HG03354 (cell line): Measurements from ENCODE around the gene BNIPL.

Source experiments
- ATAC-seq: cut with Tn5 transposase; IDR thresholded peaks from one replicate; pipeline ENCODE4 v1.9.1; 2021; ENCODE audit warnings: mild to moderate bottlenecking; ENCODE audit not compliant: unreplicated experiment, poor library complexity, severe bottlenecking

Gene BNIPL, protein sequence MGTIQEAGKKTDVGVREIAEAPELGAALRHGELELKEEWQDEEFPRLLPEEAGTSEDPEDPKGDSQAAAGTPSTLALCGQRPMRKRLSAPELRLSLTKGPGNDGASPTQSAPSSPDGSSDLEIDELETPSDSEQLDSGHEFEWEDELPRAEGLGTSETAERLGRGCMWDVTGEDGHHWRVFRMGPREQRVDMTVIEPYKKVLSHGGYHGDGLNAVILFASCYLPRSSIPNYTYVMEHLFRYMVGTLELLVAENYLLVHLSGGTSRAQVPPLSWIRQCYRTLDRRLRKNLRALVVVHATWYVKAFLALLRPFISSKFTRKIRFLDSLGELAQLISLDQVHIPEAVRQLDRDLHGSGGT

GRCh38 chr1:151036356-151036755, at the start of gene BNIPL:
Gene BNIPL (plus strand): TSS chr1:151036586. CDS start chr1:151036726, 140 bp downstream.
- ATAC-seq = no peak

DNA sequence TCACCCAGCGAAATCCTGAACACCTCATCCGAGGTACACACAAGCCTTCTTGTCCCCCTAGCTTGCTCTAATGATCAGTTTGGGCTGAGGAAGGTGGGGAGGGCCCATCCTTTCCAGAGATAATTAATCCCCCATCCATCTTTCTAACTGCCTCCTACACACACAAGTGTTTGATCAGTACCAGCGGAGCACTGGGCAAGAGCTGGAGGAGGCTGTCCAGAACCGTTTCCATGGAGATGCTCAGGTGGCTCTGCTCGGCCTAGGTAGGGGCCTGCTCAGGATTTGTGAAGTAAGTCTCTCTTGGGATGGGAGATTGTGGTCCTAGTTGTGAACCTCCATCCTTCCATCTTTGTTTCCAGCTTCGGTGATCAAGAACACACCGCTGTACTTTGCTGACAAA, 48.5 kb upstream of the BNIPL start:
- no peak for ATAC-seq

DNA sequence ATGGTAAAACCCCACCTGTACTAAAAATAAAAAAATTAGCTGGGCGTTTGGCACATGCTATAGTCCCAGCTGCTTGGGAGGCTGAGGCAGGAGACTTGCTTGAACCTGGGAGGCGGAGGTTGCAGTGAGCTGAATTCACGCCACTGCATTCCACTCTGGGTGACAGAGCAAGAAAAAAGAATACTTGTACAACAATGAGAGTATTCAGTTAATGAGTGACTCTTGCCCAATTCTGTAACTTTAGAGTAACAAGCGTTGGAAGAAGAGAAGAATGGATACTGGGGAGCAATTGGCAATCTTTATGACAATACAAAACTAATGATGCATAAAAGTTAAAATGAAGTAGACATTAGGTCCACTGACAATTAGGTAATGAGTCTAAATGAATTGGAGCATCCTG, 43.8 kb upstream of the BNIPL start:
- ATAC-seq = no peak

GRCh38 chr1:150994248-150994647, 42.1 kb upstream of the BNIPL start:
- no peak for ATAC-seq

GRCh38 chr1:150995460-150995859, 40.9 kb upstream of the BNIPL start:
- ATAC-seq = no peak

DNA sequence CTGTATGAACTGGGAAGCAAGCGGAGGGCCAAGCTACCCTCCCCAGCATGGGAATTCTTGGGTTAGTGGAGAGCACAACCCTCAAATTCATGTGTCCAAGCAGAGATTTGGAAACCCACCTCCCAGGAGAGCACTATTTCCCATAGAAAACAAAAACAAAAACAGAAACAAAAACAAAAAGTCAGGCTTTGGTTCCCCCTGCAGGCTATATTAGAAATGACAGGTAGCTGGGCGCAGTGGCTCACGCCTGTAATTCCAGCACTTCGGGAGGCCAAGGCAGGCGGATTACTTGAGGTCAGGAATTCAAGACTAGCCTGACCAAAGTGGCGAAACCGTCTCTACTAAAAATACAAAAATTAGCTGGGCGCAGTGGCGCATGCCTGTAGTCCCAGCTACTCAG, 40.5 kb upstream of the BNIPL start:
- ATAC-seq = no peak

- ATAC-seq = no peak
Measured at GRCh38 chr1:150997126-150997872, 39.1 kb upstream of the BNIPL start.

DNA sequence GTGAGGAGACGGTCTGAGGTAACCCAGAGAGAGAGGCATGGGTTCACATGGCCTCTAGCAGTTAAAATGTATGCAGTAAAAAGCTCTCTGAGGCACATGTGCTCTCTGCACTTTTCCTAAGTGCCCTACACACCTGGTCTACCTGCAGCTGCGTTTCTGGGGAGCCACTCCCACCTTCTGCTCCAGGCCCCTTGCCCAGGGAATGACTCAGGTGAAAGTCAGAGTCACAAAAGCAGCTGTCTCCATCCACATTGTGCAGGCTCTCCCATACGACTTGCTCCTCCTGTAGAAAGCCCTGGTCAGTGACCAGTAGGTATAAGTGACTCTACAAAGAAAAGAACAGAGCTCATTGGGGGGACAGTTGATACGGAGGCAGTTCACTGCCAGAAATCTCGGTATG, 38.4 kb upstream of the BNIPL start:
- ATAC-seq = no peak

GRCh38 chr1:150999051-150999674, 37.2 kb upstream of the BNIPL start:
- ATAC-seq = no peak

DNA sequence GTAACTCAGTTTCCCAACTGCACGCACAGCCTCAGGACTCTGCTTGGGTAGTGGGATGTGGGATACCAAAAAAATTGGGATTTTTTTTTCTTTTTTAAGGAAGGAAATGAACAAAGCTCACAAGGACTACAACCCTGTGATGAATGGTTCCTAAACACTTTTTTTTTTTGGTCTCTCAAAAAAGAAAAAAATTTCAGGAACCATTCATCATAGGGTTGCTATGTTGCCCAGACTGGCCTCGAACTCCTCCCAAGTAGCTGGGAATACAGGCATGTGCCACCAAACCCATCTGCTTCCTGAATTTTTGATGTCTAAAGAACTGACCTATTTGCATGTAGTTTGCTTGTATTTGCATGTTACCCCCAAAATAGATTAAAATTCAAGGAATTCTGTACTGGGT, 36.5 kb upstream of the BNIPL start:
- ATAC-seq = no peak

GRCh38 chr1:151000408-151000807, 36.0 kb upstream of the BNIPL start:
- ATAC-seq = no peak

GRCh38 chr1:151001602-151002001, 34.8 kb upstream of the BNIPL start:
- ATAC-seq = no peak

GRCh38 chr1:151002051-151002450, 34.3 kb upstream of the BNIPL start:
- ATAC-seq = no peak

DNA sequence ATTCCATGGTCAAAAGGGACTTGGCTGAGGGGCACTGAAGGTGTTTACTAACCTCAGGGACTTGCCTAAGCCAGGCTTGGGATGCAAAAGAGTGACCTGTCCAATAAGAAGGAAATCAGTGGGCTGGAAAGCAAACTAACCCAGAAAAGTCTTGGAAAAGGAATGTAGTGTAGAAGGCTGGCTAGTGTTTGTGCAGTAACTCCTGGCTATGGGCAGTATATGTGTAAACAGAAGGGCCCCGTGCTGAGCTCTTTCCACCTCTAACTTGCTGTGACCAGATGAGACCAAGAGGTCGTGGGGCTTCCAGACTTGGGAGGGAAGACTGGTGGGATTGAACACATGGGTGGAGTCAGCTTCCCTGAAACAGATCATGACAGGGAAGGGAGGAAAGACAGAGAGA, 33.8 kb upstream of the BNIPL start:
- ATAC-seq = no peak

DNA sequence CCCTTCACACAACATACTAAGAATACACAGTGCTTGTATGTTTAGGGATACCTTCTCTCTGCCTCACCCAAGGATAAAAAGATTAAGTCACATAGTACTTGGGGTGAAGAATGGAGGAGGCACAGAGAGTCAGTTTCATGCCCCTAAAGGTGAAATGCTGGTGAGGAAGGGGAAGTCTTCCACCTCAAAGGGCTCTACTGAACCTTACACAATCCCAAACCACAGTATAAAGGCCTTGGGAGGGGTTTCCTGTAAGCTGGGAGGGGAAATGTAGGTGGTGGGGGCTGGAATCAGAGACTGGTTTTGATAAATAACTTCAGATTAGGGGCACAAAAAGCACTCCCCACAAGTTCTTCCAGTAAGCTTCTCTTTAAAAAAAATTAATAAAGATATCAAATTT, 33.2 kb upstream of the BNIPL start:
- ATAC-seq = no peak

DNA sequence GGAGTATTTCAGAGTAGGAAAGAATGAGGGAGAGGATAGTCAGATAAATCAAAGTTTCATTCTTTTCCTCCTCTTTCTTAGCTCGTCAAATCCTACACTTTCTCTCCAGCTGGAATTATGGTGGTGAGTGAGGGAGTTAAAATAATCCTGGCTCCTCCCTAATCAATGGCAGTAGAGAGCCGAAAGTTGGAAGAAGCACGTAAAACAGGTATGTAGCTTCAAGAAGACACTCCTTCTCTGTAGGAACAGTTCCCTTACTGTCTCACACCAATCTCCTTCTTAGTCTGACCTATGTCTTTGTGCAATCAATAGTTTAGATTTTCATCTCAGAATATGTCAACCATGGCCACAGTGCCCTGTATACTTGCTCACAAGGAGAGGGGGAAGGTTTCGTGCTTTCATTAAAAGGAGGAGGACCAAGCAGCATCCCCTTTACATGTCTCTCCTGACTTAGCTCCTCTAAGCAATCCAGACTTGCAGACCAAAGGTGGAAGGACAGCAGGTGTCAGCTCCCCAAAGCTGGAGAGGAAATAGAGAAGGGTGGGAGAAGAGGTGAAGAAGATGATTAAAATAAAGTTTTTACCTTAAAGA, 30.6 kb upstream of the BNIPL start:
- no peak for ATAC-seq

- ATAC-seq = no peak
Measured at GRCh38 chr1:151006327-151007052, 29.9 kb upstream of the BNIPL start, which contains the start of gene MINDY1. Gene MINDY1 (minus strand): TSS chr1:151006902. CDS start chr1:151002617, 4,285 bp downstream.

DNA sequence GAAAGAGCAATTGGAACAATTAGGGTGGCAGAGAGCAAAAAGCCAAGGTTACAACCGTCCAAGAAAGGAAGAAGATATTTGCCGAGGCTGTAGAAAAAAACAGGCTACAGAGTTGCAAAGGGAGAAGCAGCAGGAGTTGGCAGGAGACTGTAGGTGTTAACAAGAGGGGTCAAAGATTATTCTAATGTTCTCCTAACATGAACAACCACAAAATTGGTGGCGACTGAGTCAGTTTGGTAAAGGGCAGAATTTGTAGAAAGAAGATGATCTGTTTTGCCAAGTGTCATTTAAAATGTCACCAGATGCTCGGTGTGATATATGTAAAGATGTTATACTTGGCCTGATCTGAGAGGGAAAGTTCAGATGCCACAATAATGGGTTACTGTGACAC, 28.5 kb upstream of the BNIPL start:
- peak; percentile 1 for ATAC-seq

- ATAC-seq = peak; percentile 73
Measured at GRCh38 chr1:151008244-151009205, 27.9 kb upstream of the BNIPL start, which contains the start of gene PRUNE1. Gene PRUNE1 (plus strand): TSS chr1:151008449. CDS start chr1:151008633, 184 bp downstream.
